Spleen (tissue), 11 donors: ENCODE results near the gene NPHP4. TPM values are rescaled to one million over a fixed set of nuclear protein-coding genes. Genes with fewer than 3 reads are reported as not detected.

Source experiments
- DNase-seq: peaks from one replicate; pipeline ENCODE4 v3.0.0-alpha.2; 2020
- H3K27ac ChIP-seq, 8 donors: fragments of 200-600 bp; sonication (generic) in 7 of 8; 1 replicate in 4 of 8; 2 replicates in 4 of 8; pipeline versions ENCODE4 v1.5.0 to v1.8.0; 2016 to 2021; ENCODE audit warnings: inconsistent platforms in 4 of 8, mild to moderate bottlenecking in 4 of 8, moderate library complexity in 1 of 8
- H3K27me3 ChIP-seq, 7 donors: fragments of 200-600 bp; sonication (generic) in 6 of 7; replicated peaks in 1 of 7; 1 replicate in 4 of 7; 2 replicates in 3 of 7; pipeline versions ENCODE4 v1.5.0 to v1.8.0; 2016 to 2021; ENCODE audit warnings: inconsistent platforms in 3 of 7, mild to moderate bottlenecking in 1 of 7
- H3K36me3 ChIP-seq, 6 donors: fragments of 200-600 bp; sonication (generic) in 5 of 6; 1 replicate in 4 of 6; 2 replicates in 2 of 6; pipeline versions ENCODE4 v1.5.0 to v1.8.0; 2016 to 2021; ENCODE audit warnings: inconsistent platforms in 2 of 6
- H3K4me1 ChIP-seq, 6 donors: fragments of 200-600 bp; sonication (generic) in 5 of 6; 1 replicate in 3 of 6; 2 replicates in 3 of 6; pipeline versions ENCODE4 v1.5.0 to v1.8.0; 2016 to 2021; ENCODE audit warnings: inconsistent platforms in 3 of 6
- H3K4me3 ChIP-seq, 8 donors: fragments of 200-600 bp; sonication (generic) in 7 of 8; 1 replicate in 4 of 8; 2 replicates in 4 of 8; pipeline versions ENCODE4 v1.5.0 to v1.8.0; 2016 to 2021; ENCODE audit warnings: inconsistent platforms in 4 of 8, mild to moderate bottlenecking in 4 of 8, moderate library complexity in 2 of 8
- H3K9me3 ChIP-seq, 8 donors: fragments of 200-600 bp; sonication (generic) in 7 of 8; 1 replicate in 4 of 8; 2 replicates in 4 of 8; pipeline versions ENCODE4 v1.5.0 to v1.8.0; 2016 to 2021; ENCODE audit warnings: inconsistent platforms in 4 of 8
- CTCF ChIP-seq, 11 experiments: fragments of 200-600 bp in 7 of 11; fragments of 450-650 bp in 4 of 11; sonication (generic) in 4 of 11; IDR thresholded peaks in 8 of 11; conservative IDR thresholded peaks in 3 of 11; 1 replicate in 7 of 11; 2 replicates in 4 of 11; pipeline versions ENCODE4 v1.4.0 to v1.8.0; 2016 to 2021; ENCODE audit warnings: antibody characterized with exemption in 11 of 11, inconsistent platforms in 4 of 11, mild to moderate bottlenecking in 1 of 11
- POLR2A ChIP-seq, 3 donors: fragments of 450-650 bp; IDR thresholded peaks; one replicate each; pipeline ENCODE4 v1.5.1; 2017; ENCODE audit warnings: antibody characterized with exemption in 3 of 3, mild to moderate bottlenecking in 1 of 3
- POLR2AphosphoS5 ChIP-seq, 3 donors: sonication (generic); formaldehyde crosslinking; IDR thresholded peaks; one replicate each; pipeline ENCODE4 v1.5.1; 2017; ENCODE audit warnings: antibody characterized with exemption in 3 of 3
- WGBS, 5 donors: extraction: QIAGEN DNeasy Blood & Tissue Kit in 3 of 5; methylation state at CpG; one replicate each; pipeline versions ENCODE4 v1.1.5 to v1.1.7; 2013 to 2018; 5-methylcytosine and 5-hydroxymethylcytosine counted together
- intact Hi-C: fragments of 100-400 bp; cut with DNase I; formaldehyde crosslinking; loops from one replicate; pipeline ENCODE4 v1.15.0; 2023; ENCODE audit warnings: low total_unique reads
- polyA plus RNA-seq, 3 donors: library from polyadenylated mRNA; stranded (reverse); fragments of 200-250 nt; gene quantifications; one replicate each; pipeline ENCODE4 v1.2.1, GENCODE V29; 2013
- total RNA-seq, 7 donors: library from RNA; depleted of rRNA in 3 of 7; stranded (reverse); fragments of >200 nt in 3 of 7; fragmentation: NEBNext Ultra II Directional in 4 of 7; extraction: Animal tissue kit (Norgen Biotek cat#: 25700) in 4 of 7; gene quantifications; one replicate each; pipeline versions ENCODE4 v1.1.0 to v1.2.1, GENCODE V29; 2016 to 2021
- donor health status: healthy with polysubstance abuse.
- donor health status: DM: no; HTN: no; CAD: no; lungs with moderate emphysema.
- donor health status: DM: no; HTN: no; CAD: no.
- donor health status: Bipolar disorder and iron deficiency.
- donor health status: healthy.
- donor health status: DM: no; HTN: no; CAD: no.
- donor health status: DM: yes; HTN: yes; CAD: no.

Gene NPHP4
- total and polyA plus RNA-seq, 10 donors: 1.2 to 17.5 (median 9.4) TPM

- WGBS, 5 donors: 66 to 95% (median 83%) methylated on average over 3 to 5 of the region's 5 CpGs
- intact Hi-C loops: loop anchor here (5.0 kb wide), 1 partner anchor 37 kb away; the partner anchor contains the start of gene NPHP4
- peaks cover 21 to 100% (median 71%) of the 10 kb centered on the region in 6 donors for H3K4me1 ChIP-seq
- H3K27ac ChIP-seq: peak overlapping the region in 6 of 8 donors; percentile 5 to 92 (median 88)
- H3K27me3 ChIP-seq: peaks cover 0 to 25% (median 0%) of the 10 kb centered on the region in 7 donors
- H3K36me3 ChIP-seq: peaks cover 0 to 26% (median 4%) of the 10 kb centered on the region in 6 donors
- H3K4me3 ChIP-seq: peak overlapping the region in 1 of 8 donors; percentile 25
- no peak for TF ChIP-seq POLR2AphosphoS5 (IDR thresholded peaks at IDR 0.05)
- TF ChIP-seq POLR2A (IDR thresholded peaks at IDR 0.05): no peak
- TF ChIP-seq CTCF (IDR thresholded peaks at IDR 0.05 in 8 of 11, conservative IDR thresholded peaks at IDR 0.05 in 3 of 11): no peak
- no peaks in the 10 kb centered on the region for H3K9me3 ChIP-seq
- DNase-seq: no peak
Observed at GRCh38 chr1:6029351-6029750, 37.1 kb upstream of the NPHP4 start.

- Histone ChIP-seq H3K4me3 (peak overlapping the region in 7 of 8 donors; percentile 2 to 87 (median 57)), H3K27me3 (peaks cover 0 to 17% (median 0%) of the 10 kb centered on the region in 7 donors), H3K4me1 (peaks cover 21 to 91% (median 63%) of the 10 kb centered on the region in 6 donors), H3K9me3 (no peaks in the 10 kb centered on the region), H3K27ac (peak overlapping the region; percentile 72 to 92 (median 88)), H3K36me3 (peaks cover 0 to 17% (median 4%) of the 10 kb centered on the region in 6 donors)
- WGBS, 5 donors: 13 to 57% (median 32%) methylated on average over 17 to 19 of the region's 19 CpGs
- peak; percentile 91 for DNase-seq
- intact Hi-C loops: loop anchor here (5.0 kb wide), 1 partner anchor 36 kb away; the partner anchor contains the start of gene NPHP4
- peak; percentile 48 to 85 (median 76) for TF ChIP-seq POLR2AphosphoS5 (IDR thresholded peaks at IDR 0.05)
- TF ChIP-seq POLR2A (IDR thresholded peaks at IDR 0.05): peak in 1 of 3 donors; percentile 34
- TF ChIP-seq CTCF (IDR thresholded peaks at IDR 0.05 in 8 of 11, conservative IDR thresholded peaks at IDR 0.05 in 3 of 11): peak in 1 of 11 experiments; percentile 15
Observed at GRCh38 chr1:6028042-6028850, 36.0 kb upstream of the NPHP4 start.

- H3K27ac ChIP-seq: peak overlapping the region; percentile 72 to 92 (median 88)
- peaks cover 0 to 17% (median 4%) of the 10 kb centered on the region in 6 donors for H3K36me3 ChIP-seq
- peaks cover 21 to 84% (median 63%) of the 10 kb centered on the region in 6 donors for H3K4me1 ChIP-seq
- H3K4me3 ChIP-seq: peak overlapping the region; percentile 21 to 87 (median 54)
- no peak for DNase-seq
- peaks cover 0 to 17% (median 0%) of the 10 kb centered on the region in 7 donors for H3K27me3 ChIP-seq
- WGBS, 5 donors: 19 to 40% (median 27%) methylated on average over 10 of the region's 10 CpGs
- intact Hi-C loops: loop anchor here (5.0 kb wide), 1 partner anchor 35 kb away; the partner anchor contains the start of gene NPHP4
- H3K9me3 ChIP-seq: no peaks in the 10 kb centered on the region
- TF ChIP-seq POLR2A (IDR thresholded peaks at IDR 0.05): no peak
- no peak for TF ChIP-seq POLR2AphosphoS5 (IDR thresholded peaks at IDR 0.05)
- no peak for TF ChIP-seq CTCF (IDR thresholded peaks at IDR 0.05 in 8 of 11, conservative IDR thresholded peaks at IDR 0.05 in 3 of 11)
Observed at GRCh38 chr1:6027591-6027990, 35.4 kb upstream of the NPHP4 start.
